Activated naive CD4-positive, alpha-beta T cell treated with anti-CD3 and anti-CD28 coated beads, Interleukin-2, amount 50 U/mL, for 24 hours (primary cell): ENCODE data around the gene SLC29A3.

Source experiments
- H3K27ac Mint-ChIP-seq: one replicate; pipeline ENCODE4 v1.8.0; 2021; ENCODE audit warnings: mild to moderate bottlenecking, mixed read lengths
- H3K27me3 Mint-ChIP-seq: one replicate; pipeline ENCODE4 v1.8.0; 2021; ENCODE audit warnings: mixed read lengths
- H3K36me3 Mint-ChIP-seq: one replicate; pipeline ENCODE4 v1.8.0; 2021; ENCODE audit warnings: mixed read lengths
- H3K4me1 Mint-ChIP-seq: one replicate; pipeline ENCODE4 v1.8.0; 2021; ENCODE audit warnings: mixed read lengths
- H3K4me3 Mint-ChIP-seq: one replicate; pipeline ENCODE4 v1.8.0; 2021; ENCODE audit warnings: mild to moderate bottlenecking, mixed read lengths
- H3K9me3 Mint-ChIP-seq: one replicate; pipeline ENCODE4 v1.8.0; 2021; ENCODE audit warnings: mixed read lengths

Gene SLC29A3

DNA sequence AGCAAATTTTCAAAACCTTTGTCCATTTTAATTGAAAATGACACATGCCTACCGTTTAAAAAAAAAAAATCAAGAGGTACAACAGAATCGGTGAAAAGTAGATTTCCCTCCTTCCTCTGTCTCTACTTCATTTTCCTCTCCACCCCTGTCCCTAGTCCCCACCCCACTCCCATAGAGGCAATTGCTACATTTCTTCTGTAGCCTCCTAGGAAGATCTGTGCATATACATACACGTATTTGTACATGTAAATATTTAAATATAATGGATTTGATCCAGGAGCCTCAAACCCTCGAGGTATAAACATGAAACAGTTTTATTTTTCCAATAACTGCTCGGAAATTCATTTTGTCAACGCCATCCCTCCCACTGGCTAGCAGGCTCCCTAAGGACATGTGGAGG is 14.1 kb upstream of the SLC29A3 start:
- Mint-ChIP-seq H3K27ac (no peak overlapping the region), H3K36me3 (no peaks in the 10 kb centered on the region), H3K4me1 (peaks cover 1% of the 10 kb centered on the region), H3K9me3 (no peaks in the 10 kb centered on the region), H3K4me3 (no peak overlapping the region), H3K27me3 (no peaks in the 10 kb centered on the region)

DNA sequence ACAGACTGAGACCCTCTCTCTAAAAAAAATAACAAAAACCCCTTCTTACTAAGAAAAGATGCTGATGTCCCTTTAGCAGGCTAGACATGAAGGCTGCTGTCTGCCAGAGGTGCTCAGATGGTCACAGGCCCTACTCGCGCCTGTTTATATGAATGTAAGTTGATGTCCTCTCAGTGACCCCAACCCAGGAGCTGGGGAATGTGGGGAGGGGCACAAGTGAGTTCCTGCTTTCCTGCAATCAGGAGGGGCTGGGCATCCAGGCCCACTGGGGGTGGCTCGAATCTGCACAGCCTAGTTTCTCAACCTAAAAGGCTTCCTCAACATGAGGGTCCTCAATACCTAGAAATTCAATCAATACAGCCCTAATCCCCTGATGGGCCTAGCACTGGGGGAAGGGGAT is 12.1 kb upstream of the SLC29A3 start:
- no peaks in the 10 kb centered on the region for H3K4me1 Mint-ChIP-seq
- no peaks in the 10 kb centered on the region for H3K36me3 Mint-ChIP-seq
- no peak overlapping the region for H3K27ac Mint-ChIP-seq
- no peaks in the 10 kb centered on the region for H3K27me3 Mint-ChIP-seq
- H3K4me3 Mint-ChIP-seq = no peak overlapping the region
- no peaks in the 10 kb centered on the region for H3K9me3 Mint-ChIP-seq

DNA sequence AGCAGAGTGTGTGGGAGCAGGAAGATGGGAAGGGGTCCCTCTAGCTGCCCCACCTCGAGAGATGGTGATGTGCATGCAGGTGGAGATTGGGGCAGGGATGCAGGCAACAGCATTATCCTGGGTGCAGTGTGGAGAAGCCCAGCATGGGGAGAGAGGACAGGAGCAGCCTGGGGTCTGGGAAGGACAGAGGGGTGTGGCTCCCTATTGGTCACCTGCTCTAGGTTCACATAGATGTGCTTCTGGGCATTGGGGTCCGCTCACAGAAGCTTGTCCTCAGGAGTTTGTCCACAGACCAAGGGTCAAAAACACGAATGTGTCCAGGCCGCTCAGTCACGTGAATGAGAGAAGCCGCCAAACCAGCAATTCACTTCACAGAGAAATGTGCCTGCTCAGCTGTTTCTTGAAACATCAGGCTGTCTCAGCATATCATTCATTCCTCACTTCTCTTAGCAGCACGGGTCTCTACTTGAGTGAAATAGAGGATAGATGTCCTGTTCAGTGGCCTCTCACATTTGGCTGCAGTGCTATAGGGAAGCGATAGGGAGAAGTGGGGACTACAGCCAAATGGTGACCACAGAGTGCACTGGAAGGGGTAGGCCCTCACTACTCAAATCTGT is 11.5 kb upstream of the SLC29A3 start:
- H3K27ac Mint-ChIP-seq = no peak overlapping the region
- no peaks in the 10 kb centered on the region for H3K4me1 Mint-ChIP-seq
- H3K27me3 Mint-ChIP-seq = no peaks in the 10 kb centered on the region
- no peak overlapping the region for H3K4me3 Mint-ChIP-seq
- H3K36me3 Mint-ChIP-seq = no peaks in the 10 kb centered on the region
- no peaks in the 10 kb centered on the region for H3K9me3 Mint-ChIP-seq

DNA sequence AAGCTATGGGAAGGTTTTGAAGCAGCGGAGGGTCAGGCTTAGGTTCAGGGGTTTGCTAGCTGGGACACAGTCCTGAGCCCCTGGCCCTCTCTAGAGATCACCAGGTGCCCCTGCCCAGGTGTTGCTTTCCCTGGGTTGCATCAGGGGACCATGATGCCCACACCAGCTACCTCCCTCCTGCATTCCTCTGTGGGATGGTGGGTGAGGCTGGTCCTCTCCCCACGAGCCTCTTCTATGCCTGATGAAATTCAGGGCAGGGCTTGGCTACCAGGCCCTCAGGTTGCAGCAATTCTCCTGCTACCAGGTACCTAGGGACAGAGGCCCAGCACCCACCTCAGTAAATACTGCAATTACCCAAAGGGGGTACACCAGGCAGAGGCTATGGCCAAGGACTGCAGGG is 10.8 kb upstream of the SLC29A3 start:
- no peak overlapping the region for H3K27ac Mint-ChIP-seq
- no peaks in the 10 kb centered on the region for H3K27me3 Mint-ChIP-seq
- no peaks in the 10 kb centered on the region for H3K4me1 Mint-ChIP-seq
- no peaks in the 10 kb centered on the region for H3K9me3 Mint-ChIP-seq
- no peak overlapping the region for H3K4me3 Mint-ChIP-seq
- H3K36me3 Mint-ChIP-seq = no peaks in the 10 kb centered on the region

DNA sequence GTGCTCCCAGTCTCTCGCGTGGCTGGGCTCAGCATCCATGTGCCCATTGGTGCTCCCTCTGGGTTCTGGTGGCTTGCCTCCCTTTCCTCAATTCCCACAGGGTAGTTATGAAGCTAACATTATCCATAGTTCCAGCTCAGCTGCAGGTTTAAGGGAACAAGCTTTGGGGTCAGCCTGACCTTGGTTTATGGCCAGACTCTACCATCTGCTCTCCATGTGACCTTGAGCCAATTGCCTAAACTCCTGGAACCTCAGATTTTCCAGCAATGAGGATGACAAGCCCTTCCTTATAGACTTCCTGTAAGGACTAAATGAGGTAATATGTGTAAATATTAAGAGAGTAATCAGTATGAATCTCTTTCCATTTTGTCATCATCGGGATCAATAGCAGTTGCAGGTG is 10.1 kb upstream of the SLC29A3 start:
- no peaks in the 10 kb centered on the region for H3K27me3 Mint-ChIP-seq
- no peaks in the 10 kb centered on the region for H3K9me3 Mint-ChIP-seq
- peaks cover 4% of the 10 kb centered on the region for H3K4me1 Mint-ChIP-seq
- H3K27ac Mint-ChIP-seq = no peak overlapping the region
- H3K4me3 Mint-ChIP-seq = no peak overlapping the region
- no peaks in the 10 kb centered on the region for H3K36me3 Mint-ChIP-seq

DNA sequence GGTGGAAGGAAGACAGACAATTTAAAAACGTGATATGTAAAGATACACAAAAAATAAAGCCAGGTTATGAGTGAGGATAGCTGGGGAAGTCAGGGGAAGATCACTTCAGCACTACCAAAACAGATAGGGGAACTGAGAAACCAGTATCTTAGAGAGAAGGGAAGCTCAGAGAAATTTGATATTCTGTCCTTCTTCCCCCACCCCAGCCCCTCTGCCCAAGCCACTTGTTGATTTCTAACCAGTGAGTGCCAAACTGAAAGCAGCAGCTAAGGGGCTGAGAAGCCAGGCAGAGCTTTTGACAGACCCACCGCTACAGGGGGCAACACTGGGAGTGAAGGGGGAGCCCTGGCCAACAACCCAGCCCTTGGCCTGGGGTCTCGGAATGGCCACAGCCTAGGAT is 9.1 kb upstream of the SLC29A3 start:
- Mint-ChIP-seq H3K27me3 (no peaks in the 10 kb centered on the region), H3K4me3 (no peak overlapping the region), H3K4me1 (peaks cover 4% of the 10 kb centered on the region), H3K27ac (no peak overlapping the region), H3K36me3 (no peaks in the 10 kb centered on the region), H3K9me3 (no peaks in the 10 kb centered on the region)

DNA sequence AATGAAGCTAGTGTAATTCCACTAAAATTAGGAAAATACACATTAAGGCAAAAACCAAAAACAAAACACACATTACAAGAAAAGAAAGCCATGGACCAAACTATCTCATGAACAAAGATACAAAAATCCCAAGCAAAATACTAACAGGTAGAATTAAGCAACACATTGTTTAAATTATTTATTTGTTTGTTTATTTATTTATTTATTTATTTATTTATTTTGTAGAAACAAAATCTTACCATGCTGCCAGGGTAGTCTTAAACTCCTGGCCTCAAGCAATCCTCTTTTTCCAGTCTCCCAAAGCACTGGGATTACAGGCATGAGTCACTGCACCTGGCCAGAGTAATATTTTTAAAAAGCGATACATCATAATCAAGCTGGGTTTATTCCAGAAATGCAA is 6.8 kb upstream of the SLC29A3 start:
- H3K9me3 Mint-ChIP-seq = no peaks in the 10 kb centered on the region
- H3K27me3 Mint-ChIP-seq = no peaks in the 10 kb centered on the region
- H3K27ac Mint-ChIP-seq = no peak overlapping the region
- no peaks in the 10 kb centered on the region for H3K36me3 Mint-ChIP-seq
- H3K4me1 Mint-ChIP-seq = peaks cover 11% of the 10 kb centered on the region
- no peak overlapping the region for H3K4me3 Mint-ChIP-seq

DNA sequence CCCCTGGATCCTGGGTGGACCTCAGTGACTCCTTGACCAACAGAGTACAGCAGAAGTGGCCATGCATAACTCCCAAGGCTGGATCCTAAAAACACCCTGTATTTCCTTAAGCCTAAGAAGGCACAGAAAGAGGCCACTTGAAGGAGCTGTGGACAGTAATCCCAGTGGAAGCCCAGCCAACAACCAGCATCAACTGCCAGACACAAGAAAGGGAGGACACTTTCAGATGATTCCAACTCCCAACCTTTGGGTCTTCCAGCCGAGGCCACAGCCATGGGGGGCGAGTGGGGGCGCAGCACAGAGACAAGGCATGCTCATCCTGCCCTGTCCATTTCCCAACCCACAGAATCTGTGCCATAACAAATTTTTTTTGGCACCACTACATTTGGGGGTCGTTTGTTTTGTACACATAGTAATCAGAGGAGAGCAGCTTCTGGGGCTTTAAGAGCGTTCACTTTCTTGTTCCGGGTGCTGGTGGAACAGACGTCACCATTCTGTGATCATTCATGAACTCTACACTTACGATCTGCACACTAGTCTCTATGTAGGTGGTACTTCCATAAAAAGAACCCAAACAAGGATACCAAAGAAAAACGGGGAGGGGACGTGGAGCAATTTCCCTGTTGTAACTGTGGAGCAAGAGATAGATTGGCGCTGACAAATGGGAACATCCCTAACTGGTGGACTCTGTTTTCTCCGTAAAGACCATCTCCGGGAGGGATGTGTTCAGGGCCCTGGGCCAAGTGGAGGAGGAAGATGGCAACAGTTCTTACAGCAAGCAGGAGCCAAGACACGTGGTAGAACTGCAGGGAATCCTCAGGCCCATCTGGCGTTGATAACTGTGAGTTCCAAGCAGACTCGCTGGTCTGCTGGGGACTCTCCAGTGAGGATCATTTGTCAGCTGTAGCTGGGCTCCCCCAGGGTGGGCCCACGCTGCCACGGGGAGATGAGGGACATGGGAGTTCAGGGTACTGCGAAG is 6.0 kb upstream of the SLC29A3 start:
- Mint-ChIP-seq H3K27me3 (no peaks in the 10 kb centered on the region), H3K4me1 (peaks cover 14% of the 10 kb centered on the region), H3K36me3 (no peaks in the 10 kb centered on the region), H3K9me3 (no peaks in the 10 kb centered on the region), H3K27ac (no peak overlapping the region), H3K4me3 (no peak overlapping the region)

DNA sequence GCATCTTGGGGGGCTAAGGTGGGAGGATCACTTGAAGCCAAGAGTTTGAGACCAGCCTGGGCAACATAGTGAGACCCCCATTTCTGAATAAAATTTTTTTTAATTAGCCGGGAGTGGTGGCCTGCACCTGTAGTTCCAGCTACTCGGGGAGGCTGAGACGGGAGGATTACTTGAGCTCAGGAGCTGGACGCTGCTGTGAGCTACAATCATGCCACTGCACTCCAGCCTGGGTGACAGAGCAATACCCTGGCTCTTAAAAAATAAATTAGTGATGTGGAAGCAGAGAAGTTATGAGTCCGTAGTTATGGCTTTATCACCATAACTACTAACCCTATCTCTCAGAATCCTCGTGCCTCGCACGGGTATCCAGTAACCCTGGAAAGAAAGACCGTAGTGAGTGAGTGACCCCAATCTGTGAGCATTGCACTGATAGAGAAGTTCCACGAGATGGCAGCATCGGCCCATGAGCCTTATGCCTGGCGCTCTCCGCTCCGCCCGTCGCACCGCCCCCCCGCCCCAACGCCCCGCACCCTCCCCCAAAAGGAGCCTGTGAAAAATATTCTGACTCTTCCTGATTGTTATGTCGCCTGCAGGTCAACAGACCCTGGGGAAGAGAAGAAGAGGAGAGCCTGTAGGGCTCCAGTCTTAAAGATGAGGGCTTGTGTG is 4.9 kb upstream of the SLC29A3 start:
- H3K9me3 Mint-ChIP-seq = no peaks in the 10 kb centered on the region
- no peaks in the 10 kb centered on the region for H3K27me3 Mint-ChIP-seq
- H3K4me1 Mint-ChIP-seq = peaks cover 18% of the 10 kb centered on the region
- no peaks in the 10 kb centered on the region for H3K36me3 Mint-ChIP-seq
- no peak overlapping the region for H3K4me3 Mint-ChIP-seq
- no peak overlapping the region for H3K27ac Mint-ChIP-seq

DNA sequence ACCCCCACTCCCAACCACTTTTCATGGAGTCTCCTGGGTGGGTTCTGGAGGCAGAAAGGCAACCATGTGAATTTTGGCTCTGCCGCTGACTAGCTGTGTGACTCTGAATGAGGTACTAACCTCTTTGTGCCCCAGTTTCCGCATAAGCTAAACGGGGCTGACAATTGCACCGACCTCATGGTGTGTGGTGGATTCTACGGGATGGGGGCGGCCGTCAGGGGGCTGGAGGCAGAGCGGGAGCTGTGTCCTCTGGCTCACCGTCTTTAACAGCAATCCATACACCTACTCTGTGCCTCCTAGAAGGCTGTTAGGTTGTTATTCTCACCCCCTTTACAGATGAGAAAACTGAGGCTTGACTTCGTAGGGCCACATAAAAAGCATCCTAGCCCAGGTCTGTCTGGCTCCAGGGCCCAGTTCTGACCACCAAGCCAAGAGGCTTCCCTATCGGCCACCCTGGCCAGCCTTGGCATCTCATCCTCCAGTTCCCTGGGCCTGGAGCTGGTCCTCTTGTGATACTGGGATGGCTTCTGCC is 4.3 kb upstream of the SLC29A3 start:
- H3K27me3 Mint-ChIP-seq = no peaks in the 10 kb centered on the region
- peaks cover 20% of the 10 kb centered on the region for H3K4me1 Mint-ChIP-seq
- no peaks in the 10 kb centered on the region for H3K9me3 Mint-ChIP-seq
- H3K27ac Mint-ChIP-seq = no peak overlapping the region
- H3K36me3 Mint-ChIP-seq = no peaks in the 10 kb centered on the region
- no peak overlapping the region for H3K4me3 Mint-ChIP-seq

DNA sequence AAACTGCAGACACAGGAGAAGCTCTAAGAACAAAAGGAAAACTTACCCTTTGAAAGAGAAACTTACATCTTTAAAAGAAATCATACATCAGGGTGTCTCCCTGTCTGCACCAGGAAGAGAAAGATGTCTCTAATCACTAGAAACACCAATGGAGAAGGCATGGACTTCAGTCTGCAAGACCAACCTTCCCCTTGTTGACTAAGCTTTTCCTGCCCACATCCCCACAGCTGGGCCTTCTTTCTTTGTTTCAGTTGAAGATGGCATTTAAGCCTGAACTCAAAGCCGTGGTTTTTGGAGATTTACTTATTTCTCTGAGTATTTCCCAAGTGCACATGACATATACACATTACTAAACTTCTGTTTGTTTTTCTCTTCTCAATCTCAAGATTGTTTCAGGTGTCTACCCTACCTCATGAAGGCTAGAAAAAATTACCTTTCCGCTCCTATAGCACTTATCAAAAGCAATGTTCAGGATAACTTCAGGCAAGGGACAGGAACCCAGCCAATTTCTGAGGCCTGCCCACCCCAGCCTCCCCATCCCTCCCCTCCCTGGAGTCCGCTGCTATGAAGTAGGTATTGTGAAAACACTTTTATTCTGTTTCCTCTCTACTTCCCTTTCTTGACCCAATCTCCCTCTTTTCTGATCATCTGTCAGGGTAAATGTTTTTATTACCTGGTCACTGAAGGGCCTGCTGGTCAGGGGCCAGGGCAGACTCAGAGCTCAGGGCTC is 2.8 kb upstream of the SLC29A3 start:
- Mint-ChIP-seq H3K36me3 (no peaks in the 10 kb centered on the region), H3K9me3 (no peaks in the 10 kb centered on the region), H3K27me3 (no peaks in the 10 kb centered on the region), H3K27ac (no peak overlapping the region), H3K4me3 (no peak overlapping the region), H3K4me1 (peaks cover 32% of the 10 kb centered on the region)

DNA sequence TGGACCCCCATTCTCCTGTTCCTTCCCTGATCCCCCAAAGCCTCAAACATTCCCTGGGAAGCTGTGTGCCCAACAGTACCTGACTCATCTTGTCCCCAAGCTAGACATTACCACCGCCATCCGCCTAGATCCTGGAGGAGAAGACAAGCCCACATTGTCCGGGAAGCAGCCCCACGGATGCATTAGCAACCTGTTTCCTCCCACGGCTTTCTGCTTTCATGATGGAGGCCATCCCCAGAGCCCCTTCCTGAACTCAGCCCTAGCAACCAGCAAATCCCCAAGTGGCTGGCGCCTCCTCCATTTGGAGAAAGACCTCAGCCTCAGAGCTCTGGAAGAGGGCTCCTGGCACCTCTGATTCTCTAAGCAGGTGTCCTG is 2.3 kb upstream of the SLC29A3 start:
- no peaks in the 10 kb centered on the region for H3K27me3 Mint-ChIP-seq
- H3K4me3 Mint-ChIP-seq = no peak overlapping the region
- H3K4me1 Mint-ChIP-seq = peaks cover 32% of the 10 kb centered on the region
- H3K36me3 Mint-ChIP-seq = no peaks in the 10 kb centered on the region
- H3K27ac Mint-ChIP-seq = peak overlapping the region; percentile 65
- no peaks in the 10 kb centered on the region for H3K9me3 Mint-ChIP-seq

DNA sequence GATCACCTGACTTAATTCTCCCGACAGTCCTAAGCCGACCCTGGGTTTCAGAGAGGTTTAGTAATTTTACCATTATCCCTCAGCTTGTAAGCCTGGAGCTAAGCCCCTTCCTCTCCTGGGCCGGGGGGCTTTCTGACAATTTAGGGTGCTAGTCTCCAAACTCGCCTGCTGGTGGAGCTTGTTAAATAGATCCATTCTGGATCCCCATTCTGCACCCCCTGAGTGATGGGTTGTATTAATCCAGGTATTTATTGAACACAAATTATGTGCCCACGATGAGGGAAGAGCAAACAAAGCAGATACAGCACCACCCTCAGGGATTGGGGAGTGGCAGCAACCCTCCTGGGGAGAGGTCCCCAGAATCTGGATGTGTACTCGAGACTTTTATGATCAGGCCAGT is 1.3 kb upstream of the SLC29A3 start:
- H3K27me3 Mint-ChIP-seq = no peaks in the 10 kb centered on the region
- no peaks in the 10 kb centered on the region for H3K36me3 Mint-ChIP-seq
- H3K4me3 Mint-ChIP-seq = no peak overlapping the region
- peaks cover 34% of the 10 kb centered on the region for H3K4me1 Mint-ChIP-seq
- H3K9me3 Mint-ChIP-seq = no peaks in the 10 kb centered on the region
- H3K27ac Mint-ChIP-seq = no peak overlapping the region

DNA sequence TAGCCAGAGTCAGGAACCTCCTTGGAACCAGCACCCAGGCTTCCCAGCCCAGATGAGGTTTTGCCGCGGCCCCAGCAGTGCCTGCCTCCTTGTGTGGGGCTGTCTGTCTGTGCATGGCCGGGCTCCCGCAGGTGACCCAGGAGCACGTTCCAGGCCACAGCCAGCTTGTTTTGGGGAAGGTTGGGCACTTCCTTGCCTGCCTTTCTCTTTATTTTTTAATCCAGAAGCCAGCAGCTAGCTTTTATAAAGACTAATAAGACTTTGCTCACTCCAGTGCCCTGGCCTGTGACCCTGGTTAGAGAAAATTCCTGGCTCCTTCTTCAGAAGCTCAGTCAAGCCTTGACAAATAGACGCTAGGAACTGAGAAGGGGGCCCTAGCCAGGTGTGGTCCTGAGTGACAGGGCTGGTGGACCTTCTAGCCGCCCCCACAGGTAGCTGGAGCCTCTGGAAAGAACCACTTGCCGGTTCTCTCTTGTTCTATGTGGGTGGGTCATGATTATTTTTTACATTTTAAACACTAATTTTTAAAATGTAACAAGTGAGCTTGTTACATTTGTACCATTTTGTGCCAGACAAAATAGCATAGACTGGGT is 837 bp downstream of the SLC29A3 start:
- Mint-ChIP-seq H3K27ac (peak overlapping the region; percentile 30), H3K9me3 (no peaks in the 10 kb centered on the region), H3K4me3 (peak overlapping the region; percentile 95), H3K27me3 (no peaks in the 10 kb centered on the region), H3K36me3 (peaks cover 9% of the 10 kb centered on the region), H3K4me1 (peaks cover 42% of the 10 kb centered on the region)

DNA sequence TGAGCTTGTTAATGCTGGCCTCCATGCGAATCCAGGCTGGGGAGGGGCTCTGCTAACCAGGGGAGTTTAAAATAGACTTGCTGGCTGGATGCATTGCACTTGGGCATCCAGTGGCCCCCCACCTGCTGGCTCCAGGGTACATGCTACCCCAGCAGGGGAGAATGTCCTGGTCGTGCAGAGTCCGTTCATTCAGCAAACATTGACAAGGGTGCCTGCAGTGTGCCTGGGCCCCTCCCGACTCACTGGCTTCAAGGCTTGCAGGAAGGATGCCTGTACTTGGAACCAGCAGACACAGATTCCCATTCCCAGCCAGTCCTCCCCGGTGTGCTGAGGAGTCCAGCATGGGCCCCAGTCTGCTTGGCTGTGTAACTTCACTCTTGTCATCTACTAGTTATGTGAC is 1.5 kb downstream of the SLC29A3 start:
- Mint-ChIP-seq H3K27me3 (no peaks in the 10 kb centered on the region), H3K36me3 (peaks cover 9% of the 10 kb centered on the region), H3K4me1 (peaks cover 42% of the 10 kb centered on the region), H3K4me3 (peak overlapping the region; percentile 95), H3K27ac (no peak overlapping the region), H3K9me3 (no peaks in the 10 kb centered on the region)
